ENCODE results near the gene SLC38A2.

Gene SLC38A2

GRCh38 chr12:46362895-46363581 lies 9.5 kb downstream of the SLC38A2 start:
- no peak for DNase-seq

- no peak for DNase-seq
Measured at GRCh38 chr12:46361667-46362034, 10.9 kb downstream of the SLC38A2 start.

- DNase-seq: no peak
Measured at GRCh38 chr12:46360908-46361666, 11.5 kb downstream of the SLC38A2 start.

- no peak for DNase-seq
Measured at GRCh38 chr12:46360370-46360769, 12.2 kb downstream of the SLC38A2 start.

GRCh38 chr12:46359667-46360280 lies 12.8 kb downstream of the SLC38A2 start:
- no peak for DNase-seq

GRCh38 chr12:46358791-46359666 lies 13.5 kb downstream of the SLC38A2 start:
- DNase-seq: no peak

GRCh38 chr12:46358325-46358700 lies 14.3 kb downstream of the SLC38A2 start:
- DNase-seq: no peak

GRCh38 chr12:46357438-46358324 lies 14.9 kb downstream of the SLC38A2 start:
- no peak for DNase-seq

- no peak for DNase-seq
Measured at GRCh38 chr12:46356655-46357437, 15.7 kb downstream of the SLC38A2 start.

GRCh38 chr12:46354802-46355199 lies 17.8 kb downstream of the SLC38A2 start:
- DNase-seq: no peak

GRCh38 chr12:46354111-46354801 lies 18.3 kb downstream of the SLC38A2 start:
- DNase-seq: no peak

GRCh38 chr12:46351886-46352650 lies 20.5 kb downstream of the SLC38A2 start:
- DNase-seq: no peak

GRCh38 chr12:46351138-46351537 lies 21.4 kb downstream of the SLC38A2 start:
- DNase-seq: no peak

- DNase-seq: no peak
Measured at GRCh38 chr12:46349253-46349652, 23.3 kb downstream of the SLC38A2 start.

- DNase-seq: no peak
Measured at GRCh38 chr12:46343118-46343852, 29.3 kb downstream of the SLC38A2 start.

- DNase-seq: peak in 24 of 56 donors; percentile 0 to 42 (median 6)
Measured at GRCh38 chr12:46342562-46343033, 30.0 kb downstream of the SLC38A2 start.

- DNase-seq: no peak
Measured at GRCh38 chr12:46339051-46339450, 33.5 kb downstream of the SLC38A2 start.

Measured in nucleus accumbens (tissue), 56 donors.